LHCN-M2 (cell line): ENCODE data around the gene UCK2. TPM values are rescaled to one million over a fixed set of nuclear protein-coding genes. Genes with fewer than 3 reads are reported as not detected.
A peak's percentile ranks its signal among the peaks of the same experiment; 100 is the strongest.

Experiments used
- DNase-seq: peaks from one replicate; pipeline ENCODE4 v3.0.0-alpha.2; 2012; ENCODE audit warnings: low read depth
- total RNA-seq: library from RNA; depleted of rRNA; stranded (reverse); fragments of >200 nt; gene quantifications from 2 replicates; pipeline ENCODE4 v1.2.3, GENCODE V29; 2014

UCK2 gene
- total RNA-seq, 1 experiment from 2014 or later = 124 TPM

GRCh38 chr1:165879946-165880345 is 52.5 kb downstream of the UCK2 start:
- DNase-seq = no peak

GRCh38 chr1:165880993-165881392 is 53.6 kb downstream of the UCK2 start:
- no peak for DNase-seq

GRCh38 chr1:165882168-165882837 is 54.9 kb downstream of the UCK2 start:
- no peak for DNase-seq

DNA sequence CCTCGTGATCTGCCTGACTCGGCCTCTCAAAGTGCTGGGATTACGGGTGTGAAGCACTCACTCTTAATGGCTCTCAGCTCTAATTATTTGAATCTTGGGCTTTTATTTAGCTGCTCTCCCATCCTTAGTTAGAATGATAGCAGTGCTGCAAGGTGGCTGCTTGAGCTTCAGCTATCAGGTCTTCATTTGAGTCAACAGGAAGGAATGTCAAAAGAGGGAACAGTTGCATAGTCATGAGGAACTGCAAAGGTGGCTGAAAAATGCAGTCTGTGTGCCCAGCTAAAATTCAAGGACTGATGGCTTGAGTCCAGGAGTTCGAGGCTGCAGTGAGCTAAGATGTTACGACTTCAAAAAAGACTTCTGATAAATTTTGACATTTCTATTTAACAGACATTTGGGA is 55.6 kb downstream of the UCK2 start:
- DNase-seq = no peak

GRCh38 chr1:165884009-165884689 is 56.7 kb downstream of the UCK2 start:
- no peak for DNase-seq

- peak; percentile 74 for DNase-seq
Measured at GRCh38 chr1:165884690-165885304, 57.4 kb downstream of the UCK2 start.

DNA sequence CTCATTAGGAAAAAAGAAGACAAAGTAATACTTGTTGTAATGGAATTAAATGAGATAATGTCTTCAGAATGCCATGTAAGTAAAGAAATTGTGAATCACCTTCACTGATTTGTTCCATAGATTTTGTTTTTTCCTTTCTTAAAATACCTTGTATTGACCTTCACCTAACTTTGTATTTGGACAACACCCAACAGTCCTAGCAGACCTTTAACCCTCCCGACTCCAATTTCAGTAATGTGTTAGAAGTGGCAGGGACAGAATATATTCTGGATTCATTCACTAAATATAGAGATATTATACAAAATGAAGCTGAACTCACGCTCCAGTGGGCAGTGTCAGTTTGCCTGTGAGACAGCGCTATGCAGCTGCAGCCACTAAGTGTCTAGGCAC is 57.9 kb downstream of the UCK2 start:
- no peak for DNase-seq

- no peak for DNase-seq
Measured at GRCh38 chr1:165886193-165886592, 58.8 kb downstream of the UCK2 start.

GRCh38 chr1:165886983-165887382 is 59.6 kb downstream of the UCK2 start:
- no peak for DNase-seq

- no peak for DNase-seq
Measured at GRCh38 chr1:165887877-165888551, 60.6 kb downstream of the UCK2 start.

GRCh38 chr1:165888552-165888920 is 61.1 kb downstream of the UCK2 start:
- no peak for DNase-seq

GRCh38 chr1:165890684-165891083 is 63.3 kb downstream of the UCK2 start:
- DNase-seq = no peak

- peak; percentile 72 for DNase-seq
Measured at GRCh38 chr1:165891111-165891860, 63.9 kb downstream of the UCK2 start.

DNA sequence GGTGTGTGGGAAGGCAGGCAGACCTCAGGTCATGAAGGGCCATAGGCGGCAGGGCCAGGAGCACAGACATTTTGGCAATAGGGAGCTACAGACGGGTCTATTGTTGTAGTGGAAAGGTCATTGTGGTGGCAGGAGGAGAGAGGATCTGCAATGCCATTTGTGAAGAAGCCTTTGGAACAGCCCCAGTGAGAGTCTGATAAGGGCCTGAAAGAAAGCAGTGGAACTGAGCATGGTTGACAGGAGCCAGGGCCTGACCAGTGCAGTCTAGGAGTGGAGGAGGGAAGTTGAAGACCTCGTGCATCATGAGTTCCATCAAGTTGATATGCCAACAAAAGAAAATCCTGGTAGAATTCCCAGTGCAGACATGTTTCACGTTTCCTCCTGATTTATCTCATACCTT is 65.5 kb downstream of the UCK2 start:
- no peak for DNase-seq

- no peak for DNase-seq
Measured at GRCh38 chr1:165893507-165893906, 66.1 kb downstream of the UCK2 start.

GRCh38 chr1:165894591-165894990 is 67.2 kb downstream of the UCK2 start:
- no peak for DNase-seq

GRCh38 chr1:165895451-165895871 is 68.0 kb downstream of the UCK2 start:
- no peak for DNase-seq

DNA sequence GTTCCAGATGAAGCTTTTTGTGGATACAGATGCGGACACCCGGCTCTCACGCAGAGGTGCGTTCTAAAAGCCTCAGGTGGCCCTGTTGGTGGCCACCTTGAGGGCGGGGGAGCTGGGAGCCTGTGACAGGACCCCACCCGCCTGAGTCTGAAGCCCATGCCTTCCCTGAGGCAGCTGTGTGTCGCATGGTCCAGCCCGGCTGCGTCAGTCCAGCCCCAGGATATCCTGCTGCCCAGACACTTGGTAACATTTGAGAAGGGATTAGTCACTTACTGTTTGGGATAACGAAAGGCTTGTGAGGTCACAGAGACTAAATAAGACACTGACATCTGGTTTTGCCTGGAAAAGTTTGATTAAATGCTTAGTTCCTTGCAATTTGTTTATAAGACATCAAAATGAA is 68.9 kb downstream of the UCK2 start:
- DNase-seq = peak; percentile 93

DNA sequence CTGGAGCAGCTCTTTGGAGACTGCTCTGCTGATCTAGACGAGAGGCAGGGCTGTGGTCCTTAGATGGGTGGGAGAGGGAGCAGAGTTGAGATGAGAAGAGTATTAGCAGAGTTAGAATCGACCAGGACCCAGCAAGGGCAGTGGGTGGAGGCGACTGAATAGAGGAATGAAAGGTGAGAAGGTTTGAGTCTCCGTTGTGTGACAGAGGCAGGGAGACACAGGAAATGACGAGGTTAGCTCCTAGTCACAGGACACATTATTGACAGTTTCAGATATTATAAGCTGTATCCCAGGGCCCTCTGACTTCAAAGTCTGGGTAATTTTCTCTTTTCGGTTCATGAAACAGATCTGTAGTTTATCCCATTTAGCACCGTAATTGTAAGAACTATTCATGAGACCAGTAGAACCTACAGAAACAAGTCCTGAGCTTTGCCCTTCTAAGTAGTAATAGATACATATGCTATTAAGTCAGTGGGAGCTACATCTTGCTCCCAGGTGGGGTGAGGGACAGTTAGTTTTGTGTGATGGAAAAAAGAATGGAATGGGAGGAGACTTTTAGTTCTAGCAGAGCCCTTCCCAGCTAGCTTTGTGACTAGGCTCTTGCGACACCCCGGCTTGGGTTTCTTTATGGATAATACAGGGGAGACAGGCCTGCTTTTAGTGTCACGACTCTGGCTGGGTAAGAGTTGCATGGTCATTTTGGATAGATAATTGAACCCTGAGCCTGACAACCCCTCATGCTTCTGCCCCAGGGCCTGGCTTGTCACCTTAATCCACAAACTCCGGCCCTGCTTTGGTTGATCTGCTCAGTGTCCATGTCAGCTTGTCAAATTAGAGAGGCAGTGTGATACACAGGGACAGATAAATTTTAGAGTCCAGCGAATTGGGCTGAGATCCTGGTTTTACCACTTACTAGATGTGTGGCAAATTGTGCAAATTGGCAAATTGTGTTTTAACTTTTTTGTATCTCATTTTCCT is 70.2 kb downstream of the UCK2 start:
- peak; percentile 77 for DNase-seq

GRCh38 chr1:165898837-165899236 is 71.4 kb downstream of the UCK2 start:
- DNase-seq = peak; percentile 100
